Putamen (tissue), 1 donor: ENCODE results near the gene POU3F3.

Source experiments
- DNase-seq: peaks from one replicate; pipeline ENCODE4 v3.0.0-alpha.2; 2016; ENCODE audit warnings: low spot score

The POU3F3 gene

GRCh38 chr2:104847586-104848160, 6.2 kb upstream of the POU3F3 start:
- no peak for DNase-seq

DNA sequence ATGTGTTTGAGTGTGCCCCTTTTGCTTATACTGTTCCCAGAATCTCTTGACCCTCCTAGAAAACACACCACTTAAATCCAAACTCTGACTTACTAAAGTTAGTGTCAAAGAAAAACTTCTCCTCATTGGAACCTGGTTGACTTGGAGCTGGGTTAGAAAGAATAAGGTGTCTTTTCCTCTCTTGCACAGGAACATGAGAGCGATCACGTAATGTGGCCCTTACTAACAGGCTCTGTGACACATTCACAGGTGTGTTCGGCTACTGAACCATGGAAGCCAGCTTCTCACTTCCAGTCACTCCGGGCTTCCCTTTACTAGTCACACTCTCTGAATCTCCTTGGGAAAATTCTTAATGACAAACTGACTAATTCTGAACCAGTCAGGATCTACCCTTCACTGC, 5.4 kb upstream of the POU3F3 start:
- no peak for DNase-seq

- no peak for DNase-seq
Measured at GRCh38 chr2:104849101-104849500, 4.8 kb upstream of the POU3F3 start.

- DNase-seq = peak; percentile 87
Measured at GRCh38 chr2:104849618-104850141, 4.2 kb upstream of the POU3F3 start.

- no peak for DNase-seq
Measured at GRCh38 chr2:104850361-104851290, 3.3 kb upstream of the POU3F3 start.

DNA sequence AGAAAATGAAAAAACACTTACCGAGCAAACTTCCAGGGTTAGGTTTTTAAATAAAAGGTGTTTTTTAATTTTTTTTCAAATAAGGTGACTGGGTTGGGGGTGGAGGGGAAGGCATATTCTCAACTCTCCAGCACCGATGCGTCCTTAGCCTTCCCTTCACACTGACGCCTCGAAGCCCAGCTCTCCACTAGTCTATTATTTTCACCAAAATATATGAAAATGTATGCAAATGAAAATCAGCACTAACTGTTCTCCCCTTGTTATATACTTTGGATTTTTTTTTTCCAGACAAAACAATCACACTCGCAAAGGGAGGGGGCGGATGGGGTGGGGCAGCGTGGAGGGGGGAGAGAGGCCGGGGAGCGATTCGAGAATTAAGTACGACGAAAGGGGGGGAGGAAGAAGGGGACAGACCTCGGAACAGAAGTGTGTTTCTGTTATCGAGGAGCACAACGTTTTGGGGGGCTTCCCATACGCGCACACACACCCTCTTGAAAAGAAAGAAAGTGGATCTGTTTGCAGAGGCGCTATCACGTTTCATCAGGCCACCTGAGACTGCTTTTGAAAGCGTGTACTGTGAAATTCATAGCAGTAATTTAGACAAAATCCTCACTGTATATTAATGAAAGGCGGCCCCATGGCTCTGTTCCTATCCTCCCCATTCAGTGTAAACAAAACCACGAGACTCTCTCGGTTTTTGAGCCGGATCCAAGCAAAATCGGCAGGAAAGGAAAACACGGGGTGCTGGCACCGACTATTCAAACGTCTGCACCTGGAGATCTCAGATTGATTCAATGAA, 2.4 kb upstream of the POU3F3 start:
- peak; percentile 70 for DNase-seq

DNA sequence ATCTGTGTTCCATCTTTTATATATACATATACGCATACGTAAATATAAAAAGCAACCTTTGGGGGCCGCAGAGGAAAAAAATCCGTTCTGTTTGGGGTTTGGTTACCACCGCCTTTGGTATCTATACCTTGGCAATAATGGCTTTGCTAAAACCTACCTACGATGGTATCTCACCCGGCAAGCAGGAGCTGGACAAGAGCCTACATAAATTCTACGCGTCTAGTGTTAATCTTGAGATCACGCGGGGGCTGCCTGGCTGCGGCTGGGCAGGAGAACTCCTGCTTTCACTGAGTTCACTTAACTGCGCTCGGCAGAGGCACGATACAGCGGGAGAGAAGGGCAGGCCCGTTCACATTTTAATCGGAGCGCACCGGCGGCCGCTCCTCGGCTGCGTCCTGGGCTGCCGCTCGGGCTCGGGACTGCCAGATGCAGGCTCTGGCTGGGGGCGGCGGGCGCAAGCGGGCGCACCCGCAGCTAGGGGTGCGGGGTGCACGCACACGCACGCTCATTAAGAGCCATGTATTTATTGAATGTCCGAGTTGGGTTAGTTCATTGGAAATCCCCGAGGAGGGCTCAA, 1.7 kb upstream of the POU3F3 start:
- DNase-seq = no peak

DNA sequence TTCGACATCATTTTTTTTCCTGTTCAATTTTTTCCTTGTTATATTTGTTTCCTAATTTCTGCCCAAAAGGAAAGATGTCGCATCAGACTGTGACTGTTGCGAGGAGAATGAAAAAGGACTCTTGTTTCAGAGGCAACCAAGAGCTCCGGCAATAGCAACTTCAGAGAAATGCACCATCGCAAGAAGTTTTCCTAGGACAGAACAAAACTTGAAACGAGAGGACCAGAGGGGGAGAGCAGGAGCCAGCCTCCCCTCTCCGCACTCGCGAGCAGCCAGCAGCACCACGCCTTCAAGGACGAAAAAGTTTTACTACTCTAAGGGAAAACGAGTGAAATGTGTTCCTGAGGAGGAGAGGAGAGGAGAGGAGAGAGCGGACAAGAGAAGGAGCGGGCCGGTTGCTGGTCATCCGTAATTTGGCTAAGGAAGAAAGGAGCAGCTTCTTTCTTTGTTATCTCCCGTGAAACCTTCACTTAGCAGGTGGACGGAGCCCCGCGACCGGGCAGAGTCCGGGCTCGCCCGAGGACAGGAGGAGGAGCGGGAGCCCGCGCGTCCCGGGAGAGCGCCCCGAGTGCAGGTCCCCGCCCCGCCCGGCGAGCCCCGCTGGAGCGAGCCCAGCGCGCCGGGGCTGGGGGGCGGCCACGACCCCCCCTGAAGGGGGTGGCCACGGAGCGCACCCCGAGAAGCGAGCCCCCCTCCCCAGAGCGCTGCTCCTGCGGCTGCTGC, 744 bp downstream of the POU3F3 start:
- DNase-seq = no peak

GRCh38 chr2:104855221-104856085, 1.5 kb downstream of the POU3F3 start:
- no peak for DNase-seq

GRCh38 chr2:104856086-104856972, 2.4 kb downstream of the POU3F3 start:
- no peak for DNase-seq

GRCh38 chr2:104856973-104857261, 3.0 kb downstream of the POU3F3 start:
- DNase-seq = no peak

DNA sequence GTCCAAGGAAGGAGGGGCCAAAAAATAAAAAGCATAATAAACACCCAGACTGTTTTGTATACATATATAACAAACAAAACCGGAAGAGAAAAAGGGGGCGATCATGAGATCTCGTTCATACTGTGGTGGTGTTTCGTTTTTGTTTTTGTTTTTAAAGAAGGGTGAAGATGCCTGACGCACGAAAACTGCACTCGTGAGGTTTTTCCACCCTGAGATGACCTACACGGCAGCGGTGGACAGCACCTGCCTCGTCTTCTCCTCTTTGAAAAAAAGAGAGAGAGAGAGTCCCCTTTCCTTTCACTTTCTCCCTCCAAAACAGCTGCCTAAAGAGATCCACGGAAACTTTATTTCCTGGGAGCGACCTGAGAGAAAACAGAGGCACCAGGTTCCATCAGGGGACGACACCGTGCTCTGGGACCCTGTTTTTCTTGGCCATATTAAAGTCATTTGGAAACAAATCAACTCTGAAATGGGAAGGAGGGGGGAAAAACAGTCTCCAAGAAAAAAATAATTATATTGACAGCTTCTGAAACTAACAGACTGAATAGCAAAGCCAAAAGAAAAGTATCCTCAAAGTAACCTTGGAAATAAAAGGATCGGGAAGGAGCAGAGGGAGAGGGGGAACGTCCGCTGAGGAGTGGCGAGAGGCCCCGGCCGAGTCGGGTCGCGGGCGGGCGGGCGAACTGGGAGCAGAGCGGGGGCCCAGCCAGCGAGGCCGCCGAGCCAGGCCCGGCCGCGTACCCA, 3.5 kb downstream of the POU3F3 start:
- no peak for DNase-seq

GRCh38 chr2:104858006-104858978, 4.4 kb downstream of the POU3F3 start:
- no peak for DNase-seq

DNA sequence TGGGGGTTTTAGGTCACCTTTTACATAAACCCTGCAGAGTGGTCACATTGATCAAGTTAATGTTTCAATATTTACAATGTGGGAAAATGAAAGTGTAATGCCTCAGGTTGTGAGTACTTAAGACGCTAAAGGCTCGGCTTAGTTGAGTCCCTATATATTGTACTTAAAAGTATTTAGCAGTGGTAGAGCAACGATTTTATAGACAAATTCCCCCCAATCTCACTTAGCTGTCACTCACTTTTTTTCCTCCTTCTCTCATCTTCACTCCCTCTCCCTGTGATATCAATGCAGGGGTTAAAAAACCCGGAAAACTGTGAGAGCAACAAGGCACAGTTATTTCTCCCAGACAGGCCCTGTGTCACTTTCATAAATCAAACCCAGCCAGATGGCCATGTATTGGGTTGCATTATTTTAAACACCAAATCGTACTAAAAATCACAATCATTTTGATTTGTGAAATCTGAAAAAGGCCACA, 5.4 kb downstream of the POU3F3 start:
- no peak for DNase-seq

DNA sequence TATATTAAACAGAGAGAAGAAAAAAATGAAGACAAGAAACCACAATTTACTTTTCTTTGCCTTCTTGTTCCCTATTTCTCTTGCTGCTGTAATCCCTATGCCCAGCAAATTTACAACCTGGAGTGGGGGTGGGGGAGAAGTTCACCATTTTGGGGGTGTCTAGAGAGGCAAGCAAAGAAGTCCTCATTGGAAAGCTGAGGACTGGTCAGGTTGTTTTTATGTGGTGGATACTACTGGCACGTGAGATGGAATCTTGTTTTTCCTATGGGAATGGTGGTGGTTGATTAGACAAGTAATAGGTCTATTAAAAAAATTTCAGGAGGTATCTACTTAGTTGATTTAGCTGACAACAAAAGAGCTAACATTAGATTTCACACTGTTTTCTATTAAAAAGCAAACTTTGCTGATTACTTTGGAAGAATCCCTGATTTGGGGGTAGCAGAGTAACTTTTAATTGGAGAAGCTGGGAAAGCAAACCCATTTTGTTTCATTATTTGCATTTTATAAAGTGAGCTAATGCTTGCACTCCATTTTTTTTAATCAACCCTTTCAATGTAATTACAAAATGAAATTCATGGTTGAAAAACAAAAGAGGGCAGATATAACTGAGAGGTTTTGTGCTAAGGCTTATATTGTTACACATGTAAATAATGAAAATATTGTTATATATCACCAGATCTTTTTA, 6.0 kb downstream of the POU3F3 start:
- DNase-seq = peak; percentile 50

GRCh38 chr2:104860451-104860790, 6.5 kb downstream of the POU3F3 start:
- DNase-seq = peak; percentile 87
